D721Med (cell line): Measurements from ENCODE around the gene GMDS.

Experiments used
- DNase-seq: peaks from one replicate; pipeline ENCODE4 v3.0.0; 2011; ENCODE audit warnings: low spot score; ENCODE audit not compliant: insufficient read length
- FAIRE-seq: peaks from 2 replicates; lab custom pipeline; 2011; peaks lifted over from hg19 to GRCh38; lab: Jason Lieb, UNC
- CTCF ChIP-seq: IDR thresholded peaks from 2 replicates; pipeline ENCODE4 v1.5.1; 2012; ENCODE audit warnings: mild to moderate bottlenecking, control low read depth; ENCODE audit not compliant: insufficient read depth; ENCODE audit errors: missing control alignments

The GMDS gene

DNA sequence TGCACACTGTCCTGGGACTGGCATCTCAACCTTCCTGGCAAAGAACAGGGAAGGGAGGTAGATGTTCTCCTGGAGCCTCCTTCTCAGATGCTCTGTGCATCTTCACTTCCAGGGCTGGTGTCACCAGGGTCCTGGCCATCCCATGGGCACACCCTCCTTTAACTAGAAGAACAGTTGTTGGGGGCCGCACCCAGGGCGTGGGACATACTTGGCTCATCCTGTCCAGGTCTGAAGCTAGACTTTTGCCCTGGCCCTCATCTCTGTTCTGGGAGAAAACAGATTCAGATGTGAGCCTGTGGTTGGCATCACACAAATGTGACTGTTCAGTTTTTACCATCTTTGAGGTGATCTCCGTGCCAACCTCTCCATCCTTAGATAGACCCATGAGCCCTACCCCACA lies 594.0 kb downstream of the GMDS start:
- DNase-seq (no peak), FAIRE-seq (no peak)
- TF ChIP-seq CTCF = no peak

DNA sequence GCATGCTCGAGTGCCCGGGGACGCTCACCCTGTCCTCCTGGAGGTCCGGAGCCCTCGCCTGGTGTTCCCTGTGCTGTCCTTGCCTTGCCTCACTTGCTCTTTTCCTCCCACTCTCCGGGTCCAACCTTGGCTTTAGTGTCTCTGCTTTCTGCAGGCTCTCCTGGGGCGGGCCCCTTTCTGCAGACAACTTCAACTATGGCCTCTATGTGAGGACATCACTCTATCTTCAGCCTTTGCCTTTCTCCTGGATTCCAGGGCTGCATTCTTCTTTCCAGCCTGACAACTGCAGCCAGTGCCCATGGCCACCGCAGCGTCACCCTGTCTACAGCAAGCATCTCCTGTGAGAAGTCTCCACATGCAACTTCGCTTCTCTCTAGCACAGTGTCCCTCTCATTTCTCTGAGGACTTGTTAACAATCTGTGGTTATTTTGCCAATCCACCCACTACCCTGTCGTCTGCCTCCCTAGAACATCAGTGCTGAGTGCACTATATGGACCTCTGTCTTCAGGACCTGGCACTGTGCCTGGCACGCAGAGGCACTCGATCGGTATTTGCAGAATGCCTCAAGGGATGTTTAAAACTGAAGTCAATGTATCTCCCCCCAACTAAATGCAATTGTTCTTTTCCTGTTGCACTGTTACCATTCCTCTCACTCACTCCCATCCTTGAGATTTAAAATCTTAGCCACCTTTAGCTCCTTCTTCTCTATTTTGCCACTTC lies 599.8 kb downstream of the GMDS start:
- no peak for FAIRE-seq
- no peak for TF ChIP-seq CTCF

DNA sequence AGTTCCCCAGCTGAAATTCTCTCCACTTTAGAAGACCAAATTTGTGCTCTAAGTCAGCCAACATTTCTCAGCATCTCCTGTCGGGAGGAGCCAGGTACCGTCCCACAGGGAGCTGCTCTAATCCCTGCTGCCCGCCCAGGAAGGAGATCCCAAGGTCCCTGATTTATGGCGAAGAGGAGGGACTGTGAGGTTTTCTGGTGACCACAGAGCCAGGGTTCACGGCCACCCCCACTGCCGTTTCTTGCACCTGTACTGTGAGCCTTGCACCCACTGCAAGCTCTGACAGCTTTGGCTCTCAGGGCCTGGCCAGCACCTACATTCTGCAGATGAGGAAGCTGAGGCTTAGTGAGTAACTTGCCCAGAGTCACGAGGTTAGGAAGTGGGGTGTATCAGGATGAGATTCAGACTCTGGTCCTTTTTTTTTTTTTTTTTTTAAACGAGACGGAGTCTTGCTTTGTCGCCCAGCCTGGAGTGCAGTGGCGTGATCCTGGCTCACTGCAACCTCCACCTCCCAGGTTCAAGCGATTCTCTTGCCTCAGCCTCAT lies 600.8 kb downstream of the GMDS start:
- no peak for DNase-seq
- FAIRE-seq = no peak
- no peak for TF ChIP-seq CTCF

More for the DNA sequence above, 599.8 kb downstream of the GMDS start:
- DNase-seq = no peak

- FAIRE-seq (no peak), DNase-seq (no peak)
- TF ChIP-seq CTCF = no peak
These were observed 601.5 kb downstream of the GMDS start for GRCh38 chr6:1643830-1644445.

- no peak for FAIRE-seq
- DNase-seq = no peak
- TF ChIP-seq CTCF = no peak
These were observed 602.3 kb downstream of the GMDS start for GRCh38 chr6:1643111-1643510.

- DNase-seq = no peak
- FAIRE-seq = no peak
- no peak for TF ChIP-seq CTCF
These were observed 604.0 kb downstream of the GMDS start for GRCh38 chr6:1641343-1641885.
